Stomach (tissue), 9 donors: Measurements from ENCODE around the gene CWF19L2. TPM values are rescaled to one million over a fixed set of nuclear protein-coding genes. Genes with fewer than 3 reads are reported as not detected.

ENCODE experiments used
- DNase-seq, 2 donors: peaks; one replicate each; pipeline versions ENCODE4 v3.0.0 to v3.0.0-alpha.2; 2013 to 2019
- H3K27ac ChIP-seq, 5 donors: fragments of 200-600 bp in 4 of 5; sonication (generic) in 4 of 5; one replicate each; pipeline ENCODE4 v1.5.1; 2013 to 2019; ENCODE audit warnings: mild to moderate bottlenecking in 1 of 5, moderate library complexity in 1 of 5
- H3K27me3 ChIP-seq, 3 donors: fragments of 200-600 bp; sonication (generic); one replicate each; pipeline ENCODE4 v1.5.1; 2017 to 2019; ENCODE audit warnings: mixed run types in 1 of 3
- H3K36me3 ChIP-seq, 4 donors: fragments of 200-600 bp; sonication (generic); 1 replicate in 3 of 4; 2 replicates in 1 of 4; pipeline ENCODE4 v1.5.1; 2016 to 2019
- H3K4me1 ChIP-seq, 4 donors: fragments of 200-600 bp; sonication (generic); one replicate each; pipeline ENCODE4 v1.5.1; 2016 to 2019
- H3K4me3 ChIP-seq, 4 donors: fragments of 200-600 bp; sonication (generic) in 3 of 4; one replicate each; pipeline ENCODE4 v1.5.1; 2016 to 2019; ENCODE audit warnings: mild to moderate bottlenecking in 1 of 4
- H3K9me3 ChIP-seq, 4 donors: fragments of 200-600 bp; sonication (generic); one replicate each; pipeline ENCODE4 v1.5.1; 2016 to 2019
- EP300 ChIP-seq: sonication (generic); formaldehyde crosslinking; IDR thresholded peaks from one replicate; pipeline ENCODE4 v1.6.1; 2017; ENCODE audit warnings: antibody characterized with exemption
- POLR2A ChIP-seq, 4 donors: fragments of 450-650 bp; IDR thresholded peaks; one replicate each; pipeline ENCODE4 v1.6.1; 2016; ENCODE audit warnings: antibody characterized with exemption in 4 of 4, control low read depth in 2 of 4, mild to moderate bottlenecking in 1 of 4, moderate library complexity in 1 of 4
- POLR2AphosphoS5 ChIP-seq, 3 donors: sonication (generic); formaldehyde crosslinking; IDR thresholded peaks; one replicate each; pipeline ENCODE4 v1.6.1; 2016; ENCODE audit warnings: antibody characterized with exemption in 3 of 3
- WGBS, 5 donors: extraction: QIAGEN DNeasy Blood & Tissue Kit in 3 of 5; methylation state at CpG; one replicate each; pipeline versions ENCODE4 v1.1.5 to v1.1.7; 2013 to 2018; 5-methylcytosine and 5-hydroxymethylcytosine counted together
- intact Hi-C: fragments of 100-400 bp; cut with DNase I; formaldehyde crosslinking; loops from one replicate; pipeline ENCODE4 v1.15.1; 2023; ENCODE audit warnings: low total_unique reads
- polyA plus RNA-seq, 3 donors: library from polyadenylated mRNA; stranded (reverse); fragments of 200-250 nt; gene quantifications; one replicate each; pipeline ENCODE4 v1.2.3, GENCODE V29; 2013
- total RNA-seq, 5 donors: library from RNA; depleted of rRNA; stranded (reverse); fragments of >200 nt; gene quantifications; one replicate each; pipeline versions ENCODE4 v1.1.0 to v1.2.3, GENCODE V29; 2014 to 2016
- TF ChIP-seq, protein P1 (sequence below), 7 experiments: fragments of 450-650 bp in 4 of 7; fragments of 200-600 bp in 3 of 7; sonication (generic) in 3 of 7; IDR thresholded peaks; one replicate each; pipeline ENCODE4 v1.5.1; 2016 to 2019; ENCODE audit warnings: antibody characterized with exemption in 7 of 7, control low read depth in 2 of 7, mild to moderate bottlenecking in 1 of 7
- donor health status: healthy with polysubstance abuse.
- donor health status: Bipolar disorder and iron deficiency.
- donor health status: healthy.

The CWF19L2 gene
- total and polyA plus RNA-seq, 8 donors, result 5.7 to 89.8 (median 35.1) TPM

DNA sequence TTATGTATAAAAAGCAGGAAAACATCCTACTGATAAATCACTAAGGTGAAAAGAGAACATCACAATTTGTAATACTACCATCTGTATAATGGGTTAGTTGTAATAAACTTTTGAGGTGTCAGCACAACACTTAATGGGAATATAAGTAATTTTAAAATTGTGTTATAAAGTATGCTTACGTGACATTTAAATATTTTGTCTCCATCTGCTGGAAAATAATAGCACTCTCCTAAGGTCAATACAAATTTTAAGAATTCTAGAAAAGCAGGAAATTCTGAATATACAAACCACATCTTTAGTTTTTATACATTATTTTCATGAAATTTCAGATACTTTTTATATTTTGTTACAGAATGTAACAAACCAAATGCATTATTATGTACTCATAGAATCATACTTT is 19.5 kb downstream of the CWF19L2 start:
- H3K27ac ChIP-seq, result no peak overlapping the region
- no peaks in the 10 kb centered on the region for H3K27me3 ChIP-seq
- intact Hi-C loops, result no loop called here
- no peak for TF ChIP-seq EP300
- TF ChIP-seq POLR2AphosphoS5 (IDR thresholded peaks at IDR 0.05), result no peak
- TF ChIP-seq POLR2A (IDR thresholded peaks at IDR 0.05), result no peak
- H3K4me3 ChIP-seq, result no peak overlapping the region
- no peaks in the 10 kb centered on the region for H3K9me3 ChIP-seq
- 47 to 100% (median 92%) methylated on average over 1 of the region's 1 CpG for WGBS, 5 donors
- H3K36me3 ChIP-seq, result peaks cover 27 to 76% (median 55%) of the 10 kb centered on the region in 4 donors
- H3K4me1 ChIP-seq, result no peaks in the 10 kb centered on the region
- DNase-seq, result no peak

DNA sequence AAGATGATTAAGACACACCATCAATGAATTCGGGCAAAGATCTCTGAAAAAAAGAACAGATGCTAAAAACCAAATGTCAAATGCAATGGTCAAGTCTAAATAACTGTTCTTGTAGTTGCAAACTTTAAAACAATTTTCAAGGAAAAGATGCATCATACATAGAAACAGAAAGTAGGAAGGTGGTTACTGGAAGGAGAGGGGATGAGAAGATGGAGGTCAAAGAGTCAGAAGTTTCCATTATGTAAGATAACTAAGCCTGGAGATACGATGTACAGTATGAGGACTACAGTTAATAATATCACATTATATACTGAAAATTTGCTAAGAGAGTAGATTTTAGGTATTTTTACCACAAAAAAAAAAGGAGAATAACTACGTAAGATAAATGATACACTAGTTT is 27.1 kb downstream of the CWF19L2 start:
- WGBS, 5 donors, result 79 to 93% (median 90%) methylated on average over 3 of the region's 3 CpGs
- no peak overlapping the region for H3K27ac ChIP-seq
- DNase-seq, result no peak
- H3K4me3 ChIP-seq, result no peak overlapping the region
- TF ChIP-seq, protein P1, sequence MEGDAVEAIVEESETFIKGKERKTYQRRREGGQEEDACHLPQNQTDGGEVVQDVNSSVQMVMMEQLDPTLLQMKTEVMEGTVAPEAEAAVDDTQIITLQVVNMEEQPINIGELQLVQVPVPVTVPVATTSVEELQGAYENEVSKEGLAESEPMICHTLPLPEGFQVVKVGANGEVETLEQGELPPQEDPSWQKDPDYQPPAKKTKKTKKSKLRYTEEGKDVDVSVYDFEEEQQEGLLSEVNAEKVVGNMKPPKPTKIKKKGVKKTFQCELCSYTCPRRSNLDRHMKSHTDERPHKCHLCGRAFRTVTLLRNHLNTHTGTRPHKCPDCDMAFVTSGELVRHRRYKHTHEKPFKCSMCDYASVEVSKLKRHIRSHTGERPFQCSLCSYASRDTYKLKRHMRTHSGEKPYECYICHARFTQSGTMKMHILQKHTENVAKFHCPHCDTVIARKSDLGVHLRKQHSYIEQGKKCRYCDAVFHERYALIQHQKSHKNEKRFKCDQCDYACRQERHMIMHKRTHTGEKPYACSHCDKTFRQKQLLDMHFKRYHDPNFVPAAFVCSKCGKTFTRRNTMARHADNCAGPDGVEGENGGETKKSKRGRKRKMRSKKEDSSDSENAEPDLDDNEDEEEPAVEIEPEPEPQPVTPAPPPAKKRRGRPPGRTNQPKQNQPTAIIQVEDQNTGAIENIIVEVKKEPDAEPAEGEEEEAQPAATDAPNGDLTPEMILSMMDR (IDR thresholded peaks at IDR 0.05), result no peak
- no peak for TF ChIP-seq EP300
- no peak for TF ChIP-seq POLR2AphosphoS5 (IDR thresholded peaks at IDR 0.05)
- no peak for TF ChIP-seq POLR2A (IDR thresholded peaks at IDR 0.05)
- H3K27me3 ChIP-seq, result no peaks in the 10 kb centered on the region
- H3K9me3 ChIP-seq, result no peaks in the 10 kb centered on the region
- H3K4me1 ChIP-seq, result no peaks in the 10 kb centered on the region
- intact Hi-C loops, result no loop called here
- peaks cover 0 to 41% (median 32%) of the 10 kb centered on the region in 4 donors for H3K36me3 ChIP-seq

DNA sequence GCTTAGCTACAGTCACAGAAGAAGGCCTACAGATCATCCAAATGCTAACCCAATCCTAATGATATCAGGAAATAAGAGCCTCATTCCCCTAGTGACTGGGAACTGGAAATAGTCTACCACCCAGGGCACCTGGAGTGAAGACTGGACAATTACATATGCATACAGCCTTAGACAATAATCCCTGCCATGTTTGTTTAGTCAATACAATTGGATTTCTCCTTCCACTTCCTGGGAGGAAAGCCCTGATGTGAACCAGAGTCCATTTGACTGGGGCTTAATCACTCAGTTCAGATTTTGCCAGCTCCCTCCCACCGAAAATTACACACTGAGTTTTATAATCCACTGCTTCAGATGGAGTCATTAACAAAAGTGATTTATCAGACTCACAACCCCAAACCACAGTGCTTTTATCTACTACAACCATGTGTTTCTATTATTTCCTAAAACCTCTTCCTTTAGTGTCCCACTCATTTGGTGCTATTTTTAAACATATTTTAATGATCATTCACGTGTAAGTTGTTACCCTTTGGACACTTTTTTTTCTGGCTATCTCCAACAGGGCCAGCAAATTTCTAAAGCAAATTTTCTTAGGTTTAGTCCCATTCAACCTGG is 29.9 kb downstream of the CWF19L2 start:
- TF ChIP-seq, protein P1 (IDR thresholded peaks at IDR 0.05), result no peak
- TF ChIP-seq POLR2AphosphoS5 (IDR thresholded peaks at IDR 0.05) (no peak), EP300 (no peak), POLR2A (IDR thresholded peaks at IDR 0.05) (no peak)
- intact Hi-C loops, result no loop called here
- H3K9me3 ChIP-seq, result no peaks in the 10 kb centered on the region
- H3K4me3 ChIP-seq, result no peak overlapping the region
- H3K27me3 ChIP-seq, result no peaks in the 10 kb centered on the region
- no peak for DNase-seq
- H3K27ac ChIP-seq, result no peak overlapping the region
- no peaks in the 10 kb centered on the region for H3K4me1 ChIP-seq
- WGBS, 5 donors, result 59 to 79% (median 69%) methylated on average over 2 of the region's 2 CpGs
- peaks cover 0 to 39% (median 29%) of the 10 kb centered on the region in 4 donors for H3K36me3 ChIP-seq

DNA sequence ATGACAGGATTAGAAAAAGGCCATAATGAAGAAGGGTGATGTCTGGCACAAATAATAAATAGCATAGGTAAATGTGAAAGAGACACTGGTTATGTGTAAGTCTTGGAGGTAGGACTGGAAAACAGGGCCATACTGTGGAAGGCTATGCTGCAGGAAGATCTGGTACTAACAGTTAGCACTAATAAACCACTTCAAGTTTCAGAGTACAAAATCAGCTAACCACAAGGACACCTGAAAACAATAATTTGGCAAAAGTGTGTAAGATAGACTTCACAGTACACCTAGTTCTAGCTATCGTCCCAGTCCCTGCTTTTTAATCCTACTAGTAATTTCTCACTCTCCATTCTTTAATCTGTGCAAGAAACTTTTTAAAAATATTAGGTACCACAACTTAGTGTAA is 44.3 kb downstream of the CWF19L2 start:
- Histone ChIP-seq H3K9me3 (no peaks in the 10 kb centered on the region), H3K4me1 (peaks cover 7 to 13% (median 9%) of the 10 kb centered on the region in 4 donors), H3K27ac (no peak overlapping the region), H3K27me3 (no peaks in the 10 kb centered on the region), H3K4me3 (no peak overlapping the region), H3K36me3 (peaks cover 0 to 70% (median 61%) of the 10 kb centered on the region in 4 donors)
- TF ChIP-seq POLR2AphosphoS5 (IDR thresholded peaks at IDR 0.05) (no peak), POLR2A (IDR thresholded peaks at IDR 0.05) (no peak), EP300 (no peak)
- TF ChIP-seq, protein P1 (IDR thresholded peaks at IDR 0.05), result no peak
- intact Hi-C loops, result no loop called here
- WGBS, 5 donors, result 78 to 90% (median 84%) methylated on average over 1 of the region's 1 CpG
- DNase-seq, result no peak

DNA sequence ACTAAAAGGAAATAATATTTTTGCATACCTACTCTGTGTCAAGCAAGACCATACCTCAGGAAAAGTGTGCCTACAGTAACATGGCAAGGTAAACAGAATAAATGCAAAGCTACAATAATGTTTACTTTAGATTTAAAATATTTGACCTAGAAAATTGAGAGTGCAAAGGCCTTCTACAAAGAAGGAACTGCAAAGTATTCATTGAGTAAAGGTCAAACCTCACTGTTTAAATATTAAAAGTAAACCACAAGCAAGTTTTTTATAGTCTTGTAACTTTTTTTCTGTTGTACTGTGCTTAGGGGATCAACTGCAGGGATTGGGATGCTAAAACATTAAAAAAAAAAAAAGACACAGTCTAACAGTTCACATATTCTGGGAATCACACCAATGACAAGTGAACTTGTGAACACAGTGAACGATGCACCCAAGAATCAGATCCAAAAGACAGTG is 48.8 kb downstream of the CWF19L2 start:
- 24 to 47% (median 34%) methylated on average over 1 of the region's 1 CpG for WGBS, 5 donors
- Histone ChIP-seq H3K4me3 (no peak overlapping the region), H3K4me1 (peaks cover 7 to 20% (median 12%) of the 10 kb centered on the region in 4 donors), H3K36me3 (peaks cover 0 to 45% (median 22%) of the 10 kb centered on the region in 4 donors), H3K9me3 (no peaks in the 10 kb centered on the region), H3K27ac (no peak overlapping the region), H3K27me3 (no peaks in the 10 kb centered on the region)
- TF ChIP-seq POLR2A (IDR thresholded peaks at IDR 0.05), result no peak
- no peak for TF ChIP-seq EP300
- no peak for TF ChIP-seq POLR2AphosphoS5 (IDR thresholded peaks at IDR 0.05)
- TF ChIP-seq, protein P1 (IDR thresholded peaks at IDR 0.05), result no peak
- peak in 1 of 2 donors; percentile 13 for DNase-seq
- intact Hi-C loops, result no loop called here
